HEK293T (cell line): ENCODE data around the gene MSMB.

Source experiments
- CTCF ChIA-PET: fragments of 350-600 bp; formaldehyde crosslinking; extraction: SDS; loops from one replicate; lab custom pipeline; 2021; ENCODE audit warnings: antibody characterized with exemption, inconsistent platforms; lab: Yijun Ruan, JAX
- POLR2A ChIA-PET: fragments of 350-600 bp; formaldehyde crosslinking; extraction: SDS; loops from one replicate; lab custom pipeline; 2020; ENCODE audit warnings: antibody characterized with exemption, inconsistent platforms; lab: Yijun Ruan, JAX
- DNase-seq: peaks from one replicate; pipeline ENCODE4 v3.0.0; 2012; ENCODE audit warnings: mixed read lengths; ENCODE audit errors: extremely low spot score
- ARNT ChIP-seq: fragments of 450-650 bp; IDR thresholded peaks from 2 replicates; pipeline ENCODE4 v1.6.1; 2017; ENCODE audit warnings: mild to moderate bottlenecking
- BHLHE40 ChIP-seq: fragments of 450-650 bp; IDR thresholded peaks from 2 replicates; pipeline ENCODE4 v1.6.1; 2016; ENCODE audit warnings: mild to moderate bottlenecking, moderate library complexity, borderline replicate concordance
- CTBP1 ChIP-seq: fragments of 450-650 bp; IDR thresholded peaks from 2 replicates; pipeline ENCODE4 v1.6.1; 2016; ENCODE audit warnings: borderline replicate concordance
- ELF4 ChIP-seq: fragments of 450-650 bp; IDR thresholded peaks from 2 replicates; pipeline ENCODE4 v1.6.1; 2017; ENCODE audit warnings: antibody characterized with exemption
- FOXA1 ChIP-seq: fragments of 450-650 bp; IDR thresholded peaks from 2 replicates; pipeline ENCODE4 v1.6.1; 2016; ENCODE audit warnings: mild to moderate bottlenecking
- FOXK2 ChIP-seq: fragments of 450-650 bp; IDR thresholded peaks from 2 replicates; pipeline ENCODE4 v1.6.1; 2016; ENCODE audit warnings: mild to moderate bottlenecking
- FOXM1 ChIP-seq: fragments of 450-650 bp; IDR thresholded peaks from 2 replicates; pipeline ENCODE4 v1.6.1; 2017; ENCODE audit warnings: mild to moderate bottlenecking, borderline replicate concordance
- HDGF ChIP-seq: fragments of 450-650 bp; IDR thresholded peaks from 2 replicates; pipeline ENCODE4 v1.6.1; 2017; ENCODE audit warnings: antibody characterized with exemption, borderline replicate concordance
- L3MBTL2 ChIP-seq: fragments of 450-650 bp; conservative IDR thresholded peaks from 2 replicates; pipeline ENCODE4 v1.6.1; 2016; ENCODE audit warnings: mild to moderate bottlenecking
- LEF1 ChIP-seq: fragments of 450-650 bp; IDR thresholded peaks from 2 replicates; pipeline ENCODE4 v1.6.1; 2017; ENCODE audit warnings: mild to moderate bottlenecking, borderline replicate concordance
- NFRKB ChIP-seq: fragments of 450-650 bp; IDR thresholded peaks from 2 replicates; pipeline ENCODE4 v1.6.1; 2016; ENCODE audit warnings: mild to moderate bottlenecking, moderate library complexity
- SP1 ChIP-seq: fragments of 450-650 bp; IDR thresholded peaks from 2 replicates; pipeline ENCODE4 v1.6.1; 2017
- SUZ12 ChIP-seq: fragments of 450-650 bp; IDR thresholded peaks from 2 replicates; pipeline ENCODE4 v1.6.1; 2016; ENCODE audit warnings: mild to moderate bottlenecking
- TARDBP ChIP-seq: fragments of 450-650 bp; IDR thresholded peaks from 2 replicates; pipeline ENCODE4 v1.6.1; 2016
- ZNF384 ChIP-seq: fragments of 450-650 bp; IDR thresholded peaks from 2 replicates; pipeline ENCODE4 v1.6.1; 2016
- TF ChIP-seq, protein P1 (sequence below): fragments of 450-650 bp; IDR thresholded peaks from 2 replicates; pipeline ENCODE4 v1.6.1; 2016

The MSMB gene

DNA sequence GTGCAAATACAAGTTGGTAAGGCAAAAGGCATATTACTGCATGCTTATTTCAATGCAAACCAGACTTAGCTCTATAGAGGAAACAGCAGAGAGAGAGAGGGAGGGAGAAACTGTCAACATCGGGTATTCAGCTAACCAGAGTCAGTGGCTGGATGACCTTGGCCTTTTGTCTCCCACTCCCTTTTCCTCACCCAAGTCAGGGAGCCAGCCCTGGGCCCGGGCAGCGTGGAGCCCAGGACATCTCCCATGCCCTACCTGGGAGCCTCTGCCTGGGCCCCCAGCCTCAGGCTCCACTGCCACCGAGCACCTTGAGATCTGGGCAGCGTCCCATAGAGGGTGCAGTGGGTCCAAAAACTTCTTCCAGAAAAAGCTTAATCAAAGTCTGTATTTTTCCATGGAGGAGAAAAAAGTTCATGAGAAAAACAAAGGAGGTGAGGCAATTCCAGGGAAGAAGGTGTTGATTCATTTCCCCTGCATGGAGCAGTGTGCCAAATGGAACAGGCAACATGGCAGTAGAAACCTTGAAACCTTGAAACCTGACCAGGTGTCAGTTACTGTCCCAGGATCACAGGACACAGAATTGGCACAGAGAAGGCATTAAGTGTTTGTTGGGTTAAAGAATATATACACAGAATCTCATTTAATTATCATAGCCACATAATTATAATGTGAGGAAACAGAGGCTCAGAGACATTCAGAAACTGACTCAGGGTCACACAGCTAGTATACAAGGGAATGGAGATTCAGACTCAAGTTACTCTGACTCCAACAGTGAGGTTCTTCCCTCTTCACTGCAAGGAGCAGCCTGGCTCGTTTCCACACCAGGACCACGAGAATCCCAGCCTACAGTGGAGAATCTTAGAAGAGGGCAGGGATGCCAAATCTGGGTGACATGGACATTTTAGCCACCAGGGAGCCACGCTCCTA, 9.9 kb downstream of the MSMB start:
- ChIA-PET CTCF (interaction anchor here (0.7 kb wide), 1 partner anchor 16 kb away, joined by 5 read pairs; no protein-coding TSS in a partner anchor), POLR2A (no interaction called here)
- TF ChIP-seq NFRKB (no peak), ZNF384 (no peak), FOXK2 (no peak), LEF1 (no peak)
- no peak for DNase-seq

GRCh38 chr10:46033602-46034011, 12.5 kb downstream of the MSMB start:
- ChIA-PET POLR2A (no interaction called here), CTCF (interaction anchor here (0.7 kb wide), 1 partner anchor 185 kb away, joined by 4 read pairs; no protein-coding TSS in a partner anchor)
- DNase-seq = no peak
- TF ChIP-seq ZNF384 (no peak), ELF4 (no peak), L3MBTL2 (no peak), FOXM1 (no peak), BHLHE40 (no peak), SP1 (no peak), ARNT (no peak), NFRKB (no peak), SUZ12 (no peak), HDGF (no peak), TARDBP (no peak)

GRCh38 chr10:46031648-46032532, 14.2 kb downstream of the MSMB start:
- ChIA-PET CTCF (interaction anchor here (0.9 kb wide), 1 partner anchor 60 kb away, joined by 4 read pairs; no protein-coding TSS in a partner anchor), POLR2A (no interaction called here)
- TF ChIP-seq, protein P1, sequence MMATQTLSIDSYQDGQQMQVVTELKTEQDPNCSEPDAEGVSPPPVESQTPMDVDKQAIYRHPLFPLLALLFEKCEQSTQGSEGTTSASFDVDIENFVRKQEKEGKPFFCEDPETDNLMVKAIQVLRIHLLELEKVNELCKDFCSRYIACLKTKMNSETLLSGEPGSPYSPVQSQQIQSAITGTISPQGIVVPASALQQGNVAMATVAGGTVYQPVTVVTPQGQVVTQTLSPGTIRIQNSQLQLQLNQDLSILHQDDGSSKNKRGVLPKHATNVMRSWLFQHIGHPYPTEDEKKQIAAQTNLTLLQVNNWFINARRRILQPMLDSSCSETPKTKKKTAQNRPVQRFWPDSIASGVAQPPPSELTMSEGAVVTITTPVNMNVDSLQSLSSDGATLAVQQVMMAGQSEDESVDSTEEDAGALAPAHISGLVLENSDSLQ = no peak
- TF ChIP-seq ARNT (no peak), L3MBTL2 (no peak), SUZ12 (no peak), ZNF384 (no peak), FOXM1 (no peak), FOXK2 (no peak), NFRKB (no peak), LEF1 (no peak), HDGF (no peak), BHLHE40 (no peak), ELF4 (no peak), TARDBP (no peak)
- DNase-seq = no peak

DNA sequence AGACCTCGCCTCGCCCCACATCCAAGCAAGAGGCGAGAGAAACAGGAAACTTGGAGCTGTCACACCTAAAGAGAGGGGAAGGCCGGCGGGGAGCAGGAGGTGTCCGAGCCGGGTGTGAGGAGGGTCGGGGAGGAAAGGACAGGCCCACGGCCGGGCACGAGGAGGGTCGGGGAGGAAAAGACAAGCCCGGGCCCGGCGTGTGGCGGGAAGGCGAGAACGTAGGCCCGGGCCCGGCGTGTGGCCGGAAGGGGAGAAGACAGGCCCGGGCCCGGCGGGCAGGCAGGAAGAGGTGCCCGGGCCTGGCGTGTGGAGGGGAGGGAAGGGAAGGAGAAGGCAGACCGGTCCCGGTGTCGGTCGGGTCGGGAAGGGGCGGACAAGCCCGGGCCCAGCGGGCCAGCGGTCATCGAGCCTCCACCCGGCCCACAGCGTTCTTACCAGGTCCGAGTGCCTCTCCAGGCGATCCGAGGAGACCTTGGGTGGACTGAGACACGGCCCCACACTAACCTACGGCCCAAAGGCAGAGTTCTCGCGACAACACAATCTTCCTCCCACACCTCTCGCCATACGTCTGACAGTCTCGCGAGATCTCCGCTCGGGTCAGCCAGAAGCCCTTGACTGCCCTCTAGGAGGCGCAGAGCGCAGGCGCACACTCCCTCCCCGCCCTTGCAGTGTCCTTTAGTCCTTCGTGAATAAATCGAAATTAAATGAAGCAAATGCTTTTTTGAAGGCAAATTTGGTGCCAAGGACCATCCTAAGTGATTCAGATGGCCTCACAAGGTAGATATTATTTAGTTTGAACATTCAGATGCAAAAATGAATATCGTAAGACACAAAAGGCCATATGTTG, 15.8 kb downstream of the MSMB start, which contains the start of gene NCOA4:
Gene NCOA4, minus strand, starts transcription at position 533 of the 847 bp plus-strand sequence. CDS start 13,943 bp downstream, outside the sequence.
- ChIA-PET POLR2A (no interaction called here), CTCF (no interaction called here)
- DNase-seq = peak; percentile 98
- no peak for TF ChIP-seq TARDBP
- TF ChIP-seq ELF4 = no peak
- no peak for TF ChIP-seq FOXA1
- no peak for TF ChIP-seq CTBP1
- no peak for TF ChIP-seq FOXK2
- peak; percentile 30 for TF ChIP-seq L3MBTL2
- TF ChIP-seq, protein P1 = peak; percentile 66
- no peak for TF ChIP-seq BHLHE40
- TF ChIP-seq ZNF384 = no peak
- no peak for TF ChIP-seq SUZ12
- TF ChIP-seq NFRKB = no peak
- peak; percentile 82 for TF ChIP-seq SP1
- TF ChIP-seq FOXM1 = no peak
- no peak for TF ChIP-seq LEF1
- TF ChIP-seq HDGF = no peak
- TF ChIP-seq ARNT = no peak

- CTCF ChIA-PET = interaction anchor here (0.6 kb wide), 2 partner anchors 78 to 254 kb away, joined by 3 to 4 read pairs; no protein-coding TSS in a partner anchor
- no peak for DNase-seq
- no peak for TF ChIP-seq BHLHE40
- TF ChIP-seq TARDBP = no peak
- no peak for TF ChIP-seq NFRKB
- TF ChIP-seq CTBP1 = no peak
- TF ChIP-seq FOXM1 = no peak
- TF ChIP-seq HDGF = no peak
- POLR2A ChIA-PET = no interaction called here
Observed at GRCh38 chr10:46029461-46030030, 16.5 kb downstream of the MSMB start.
